Measurements from ENCODE around the gene TRIM71.

GRCh38 chr3:32820971-32821685, 3.3 kb downstream of the TRIM71 start:
- TF ChIP-seq IRF2 (CRISPR knock-in tag; IDR thresholded peaks at IDR 0.05; ENCODE audit: borderline replicate concordance, low read depth) (no peak), CTCF (IDR thresholded peaks at IDR 0.05) (no peak), SP1 (CRISPR knock-in tag; conservative IDR thresholded peaks at IDR 0.05) (no peak), GABPB1 (CRISPR knock-in tag; IDR thresholded peaks at IDR 0.05) (no peak), E2F4 (CRISPR knock-in tag; IDR thresholded peaks at IDR 0.05; ENCODE audit: borderline replicate concordance, low read depth) (no peak)
